NB4 (cell line): Measurements from ENCODE around the gene PLA2G2D.

Source experiments
- DNase-seq: peaks from one replicate; pipeline ENCODE4 v3.0.0; 2010; ENCODE audit warnings: low read depth
- H3K4me3 ChIP-seq: one replicate; pipeline ENCODE4 v1.5.1; 2011; ENCODE audit warnings: mild to moderate bottlenecking, low read depth, low read length, moderate library complexity
- CTCF ChIP-seq: IDR thresholded peaks from one replicate; pipeline ENCODE4 v1.5.1; 2012; ENCODE audit warnings: low read depth, low read length
- MAX ChIP-seq: IDR thresholded peaks from 2 replicates; pipeline ENCODE4 v1.6.1; 2011; ENCODE audit warnings: low read depth, low read length
- MYC ChIP-seq: IDR thresholded peaks from 2 replicates; pipeline ENCODE4 v1.6.1; 2011; ENCODE audit warnings: low read depth, low read length
- POLR2A ChIP-seq: IDR thresholded peaks from 2 replicates; pipeline ENCODE4 v1.6.1; 2011; ENCODE audit warnings: mild to moderate bottlenecking; ENCODE audit not compliant: insufficient read length; ENCODE audit errors: extremely low read depth

PLA2G2D gene

GRCh38 chr1:20141001-20141400 is 21.7 kb upstream of the PLA2G2D start:
- DNase-seq, result no peak
- H3K4me3 ChIP-seq, result no peak overlapping the region
- no peak for TF ChIP-seq MYC
- TF ChIP-seq POLR2A, result no peak
- TF ChIP-seq MAX, result no peak
- TF ChIP-seq CTCF, result no peak

- no peak for DNase-seq
- TF ChIP-seq CTCF (no peak), POLR2A (no peak), MAX (no peak), MYC (no peak)
- H3K4me3 ChIP-seq, result no peak overlapping the region
Measured at GRCh38 chr1:20139776-20140612, 20.7 kb upstream of the PLA2G2D start.

- H3K4me3 ChIP-seq, result no peak within 1 kb of the TSS
- DNase-seq, result no peak
Measured at GRCh38 chr1:20138961-20139550, 19.7 kb upstream of the PLA2G2D start, which contains the start of gene PLA2G2F. TSS of gene PLA2G2F (plus strand) at chr1:20139323. CDS start at chr1:20139428, 105 bp downstream.

GRCh38 chr1:20138346-20138745 is 19.0 kb upstream of the PLA2G2D start:
- TF ChIP-seq MAX (no peak), CTCF (no peak), POLR2A (no peak), MYC (no peak)
- no peak for DNase-seq
- no peak overlapping the region for H3K4me3 ChIP-seq

More at GRCh38 chr1:20138961-20139550, 19.7 kb upstream of the PLA2G2D start, which contains the start of gene PLA2G2F:
- no peak for TF ChIP-seq MYC
- TF ChIP-seq CTCF, result no peak
- no peak for TF ChIP-seq POLR2A
- TF ChIP-seq MAX, result no peak

- TF ChIP-seq MYC, result no peak
- TF ChIP-seq POLR2A, result no peak
- TF ChIP-seq MAX, result no peak
- no peak for TF ChIP-seq CTCF
- H3K4me3 ChIP-seq, result no peak overlapping the region
- DNase-seq, result no peak
Measured at GRCh38 chr1:20137604-20138003, 18.3 kb upstream of the PLA2G2D start.
